Pulmonary artery endothelial cell (primary cell): ENCODE data around the gene WNT7A. TPM values are rescaled to one million over a fixed set of nuclear protein-coding genes. Genes with fewer than 3 reads are reported as not detected.

Source experiments
- DNase-seq: peaks from one replicate; pipeline ENCODE4 v3.0.0-alpha.2; 2011; ENCODE audit warnings: low read depth, low spot score
- total RNA-seq: library from RNA; depleted of rRNA; stranded (reverse); fragments of >200 nt; gene quantifications from 2 replicates; pipeline ENCODE4 v1.2.3, GENCODE V29; 2014

The WNT7A gene
- total RNA-seq, 1 donor from 2014 or later: not detected

DNA sequence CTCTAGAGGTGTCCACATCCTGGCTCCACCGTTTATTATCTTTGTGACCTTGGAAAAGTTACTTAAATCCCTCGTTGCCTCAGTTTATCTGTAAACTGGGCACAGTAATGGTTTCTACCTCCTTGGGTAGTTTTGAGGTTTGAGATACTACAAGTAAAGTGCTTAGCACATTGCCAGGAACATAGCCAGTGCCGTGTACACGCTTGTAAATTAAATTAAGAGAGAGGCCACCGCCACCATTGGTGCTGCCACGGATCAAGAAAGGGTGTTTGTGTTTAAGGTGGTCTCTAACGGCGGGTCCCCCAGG, 5.8 kb upstream of the WNT7A start:
- no peak for DNase-seq

DNA sequence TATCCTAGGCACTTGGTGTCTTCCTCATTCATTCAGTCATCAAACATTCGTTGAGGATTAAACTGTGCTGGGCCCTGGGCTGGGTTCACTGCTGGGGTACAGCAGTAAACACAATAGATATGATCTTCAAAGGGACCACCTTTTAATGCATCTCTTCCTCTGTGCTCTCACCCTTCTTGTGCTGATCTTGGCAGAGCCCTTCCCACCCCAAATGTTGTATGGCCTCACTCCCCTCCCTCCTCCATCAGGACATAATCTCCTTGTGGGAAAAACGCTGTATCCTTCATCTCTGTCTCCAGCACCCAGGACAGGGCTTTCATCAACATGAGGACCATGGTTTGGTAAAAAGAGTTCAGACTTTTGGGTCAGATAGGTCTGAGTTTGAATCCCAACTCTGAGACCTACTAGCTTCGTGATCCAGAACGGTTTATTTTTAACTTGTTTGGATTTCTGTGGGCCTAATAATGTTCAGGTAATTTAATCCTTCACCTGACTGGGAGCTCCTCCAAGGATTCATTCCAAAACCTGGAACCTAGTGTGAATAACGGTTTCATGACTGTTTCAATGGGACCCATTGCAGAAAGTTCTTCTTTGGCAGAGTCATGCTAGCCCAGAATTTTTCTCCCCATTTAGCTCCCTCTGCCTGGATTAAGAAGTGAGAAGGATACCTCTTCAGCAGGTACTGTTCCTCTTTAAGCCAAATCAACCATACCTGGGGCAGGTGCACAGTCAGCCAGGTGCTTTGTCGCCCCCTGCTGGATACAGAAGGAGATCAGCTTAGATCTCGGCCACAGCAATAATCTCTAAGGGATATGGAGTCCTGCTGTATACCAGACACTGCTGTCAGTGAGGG, 5.2 kb upstream of the WNT7A start:
- no peak for DNase-seq

- no peak for DNase-seq
These were observed 3.8 kb upstream of the WNT7A start for GRCh38 chr3:13883681-13884080.

GRCh38 chr3:13882876-13883275, 3.0 kb upstream of the WNT7A start:
- DNase-seq: no peak

DNA sequence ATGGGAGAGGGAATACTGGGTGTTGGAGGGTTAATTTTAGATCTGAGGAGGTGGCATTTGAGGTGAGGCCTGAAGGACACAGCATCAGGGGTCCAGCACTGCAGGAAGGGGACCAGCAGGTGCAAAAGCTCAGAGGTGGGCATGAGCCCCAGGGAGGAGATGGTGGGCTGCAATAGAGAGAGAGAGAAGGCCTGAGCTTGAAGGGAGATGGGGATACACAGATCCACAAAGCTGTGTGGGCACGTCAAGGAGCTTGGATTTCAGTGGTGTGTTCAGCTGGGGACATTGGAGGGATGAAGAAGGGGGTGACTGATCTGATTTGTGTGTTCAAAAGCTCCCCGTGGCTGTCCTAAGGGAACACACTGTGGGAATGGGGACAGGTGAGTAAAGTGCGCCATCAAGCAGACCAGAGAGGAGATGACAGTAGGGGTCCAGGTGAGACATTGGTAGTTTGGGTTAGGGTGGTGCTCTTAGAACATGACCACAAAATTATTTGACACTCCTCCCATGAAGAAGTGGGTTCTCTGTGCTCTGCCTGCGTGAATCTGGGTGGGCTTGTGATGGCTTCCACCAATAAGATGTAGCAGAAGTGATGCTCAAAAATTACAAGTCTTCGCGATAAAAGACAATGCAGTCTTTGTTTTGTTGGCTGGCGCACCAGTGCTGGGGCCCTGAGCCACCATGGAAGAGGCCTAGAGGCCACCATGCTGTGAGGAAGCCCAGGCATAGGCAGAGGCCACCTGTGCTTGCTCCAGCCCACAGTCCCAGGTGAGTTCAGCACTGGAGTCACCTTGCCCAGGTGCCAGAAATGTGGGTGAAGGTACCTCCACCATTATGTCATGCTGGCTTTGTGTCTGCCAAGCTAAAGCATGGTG, 1.9 kb upstream of the WNT7A start:
- DNase-seq: no peak

- DNase-seq: no peak
These were observed 913 bp upstream of the WNT7A start for GRCh38 chr3:13880811-13881156.

DNA sequence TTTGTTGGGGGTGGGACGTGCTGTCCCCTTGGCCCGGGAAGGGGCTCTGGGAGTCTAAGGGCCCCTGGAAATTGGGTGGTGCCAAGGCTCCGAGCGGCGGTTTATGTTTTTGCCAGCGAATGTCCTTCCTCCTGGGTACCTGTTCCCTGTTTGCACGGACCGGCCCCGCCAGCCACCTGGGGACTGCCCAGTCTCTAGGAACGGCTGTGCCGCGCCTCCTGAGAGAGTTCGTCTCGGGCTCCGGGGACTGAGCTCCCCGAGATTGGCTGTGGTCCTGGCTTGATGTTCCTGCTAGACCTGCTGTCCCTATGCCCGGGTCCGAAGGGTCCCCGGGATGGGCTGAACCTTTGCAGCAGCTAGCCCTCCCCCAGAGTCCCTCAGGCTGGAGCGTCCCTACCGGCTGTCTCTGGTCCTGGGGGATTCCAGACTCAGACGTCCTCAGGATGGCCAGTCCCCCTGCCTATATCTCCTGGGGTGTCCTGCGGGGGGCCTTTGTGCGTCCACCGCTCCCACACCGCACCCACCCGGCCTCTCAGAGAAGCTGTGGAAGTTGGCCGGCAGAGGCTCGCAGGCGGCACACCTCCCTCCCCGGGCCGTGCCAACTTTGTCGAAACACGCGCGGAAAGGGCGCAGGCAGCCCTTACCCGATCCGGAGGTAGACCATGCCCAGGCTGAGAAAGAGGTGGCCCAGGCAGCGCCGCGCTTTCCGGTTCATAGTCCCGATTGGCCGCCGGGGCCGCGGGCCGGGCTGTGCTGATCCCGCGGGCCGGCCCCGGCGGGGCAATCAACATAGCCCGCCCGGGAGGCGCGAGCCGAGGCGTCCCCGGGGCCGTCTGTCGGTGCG, 547 bp downstream of the WNT7A start:
- DNase-seq: no peak

DNA sequence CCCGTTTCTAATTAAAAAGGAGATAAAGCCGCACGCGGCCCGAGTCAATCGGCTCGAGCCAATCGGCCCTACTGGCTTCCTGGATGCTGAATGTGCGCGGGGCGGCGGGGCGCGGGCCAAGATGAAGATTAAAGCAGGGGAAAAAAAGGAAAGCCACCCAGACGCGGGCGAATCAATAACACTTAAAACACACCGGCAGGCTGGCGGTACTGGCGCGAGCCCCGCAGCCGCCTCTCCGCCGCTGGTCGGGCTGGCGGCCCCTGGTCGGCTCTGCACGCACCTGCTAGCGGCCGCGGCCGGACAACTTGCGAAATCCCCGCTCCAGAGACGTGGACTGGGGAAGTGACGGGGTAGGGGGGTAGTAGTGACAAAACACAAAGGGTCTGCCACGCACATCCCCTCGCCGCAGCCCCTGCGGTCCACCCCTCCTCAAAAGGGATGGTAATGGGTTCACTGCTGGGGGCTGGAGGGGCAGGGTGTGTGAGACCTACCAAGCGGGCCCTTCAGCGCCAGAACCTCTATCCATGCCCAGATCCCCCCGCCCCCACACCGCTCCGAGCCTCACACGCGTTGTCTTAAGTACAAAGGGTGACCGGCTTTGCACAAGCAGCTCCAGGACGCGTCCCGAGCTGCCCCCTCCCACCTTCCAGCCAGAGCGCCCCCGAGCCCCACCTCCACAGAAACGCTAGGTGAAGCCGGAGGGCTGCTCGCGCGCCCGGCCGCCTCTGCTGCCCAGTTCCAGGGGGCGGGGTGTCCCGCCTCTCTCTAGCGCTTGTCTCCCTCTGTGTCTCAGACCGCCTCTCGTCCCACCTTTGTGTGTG, 1.4 kb downstream of the WNT7A start:
- DNase-seq: no peak

- DNase-seq: no peak
These were observed 2.0 kb downstream of the WNT7A start for GRCh38 chr3:13877911-13878280.

- no peak for DNase-seq
These were observed 3.3 kb downstream of the WNT7A start for GRCh38 chr3:13876451-13877100.

DNA sequence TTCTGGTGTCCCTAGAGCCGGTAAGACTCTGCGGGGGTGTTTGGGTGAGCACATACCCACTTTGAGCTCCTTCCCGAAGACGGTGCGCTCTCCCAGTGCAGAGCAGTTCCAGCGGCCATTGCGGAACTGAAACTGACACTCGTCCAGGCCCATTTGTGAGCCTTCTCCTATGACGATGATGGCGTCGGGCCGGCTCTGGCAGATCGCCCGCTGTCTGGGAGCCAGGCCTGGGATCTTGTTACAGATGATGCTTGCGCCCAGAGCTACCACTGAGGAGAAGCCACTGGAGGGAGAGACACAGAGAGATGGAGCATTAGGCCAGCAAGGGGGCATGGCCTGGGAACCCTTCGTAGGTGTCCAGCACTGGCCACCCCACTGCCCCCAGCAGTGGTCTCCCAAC, 5.0 kb downstream of the WNT7A start:
- DNase-seq: no peak

GRCh38 chr3:13873818-13874217, 6.1 kb downstream of the WNT7A start:
- DNase-seq: no peak

DNA sequence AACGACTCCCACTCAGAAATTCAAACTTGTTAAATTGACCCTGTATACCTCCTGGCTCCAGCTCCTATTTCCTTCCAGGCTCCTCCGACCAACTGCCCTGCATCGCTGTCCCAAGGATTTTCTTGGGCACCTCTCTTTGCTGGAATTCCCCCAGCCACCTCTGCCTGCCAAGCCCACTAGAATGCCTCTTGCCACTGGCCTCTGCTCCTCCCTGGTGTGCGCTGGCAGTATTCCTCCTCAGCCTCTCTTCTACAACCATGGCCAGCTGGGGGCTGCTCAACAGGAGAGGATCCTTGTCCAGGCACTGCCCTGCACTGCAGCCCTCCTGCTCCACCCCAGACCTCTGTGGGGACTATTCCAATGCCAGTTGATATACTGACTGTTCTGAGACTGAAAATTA, 7.4 kb downstream of the WNT7A start:
- DNase-seq: no peak

- DNase-seq: no peak
These were observed 8.1 kb downstream of the WNT7A start for GRCh38 chr3:13871791-13872190.

GRCh38 chr3:13870902-13871301, 9.0 kb downstream of the WNT7A start:
- no peak for DNase-seq

- no peak for DNase-seq
These were observed 10.0 kb downstream of the WNT7A start for GRCh38 chr3:13869761-13870343.

DNA sequence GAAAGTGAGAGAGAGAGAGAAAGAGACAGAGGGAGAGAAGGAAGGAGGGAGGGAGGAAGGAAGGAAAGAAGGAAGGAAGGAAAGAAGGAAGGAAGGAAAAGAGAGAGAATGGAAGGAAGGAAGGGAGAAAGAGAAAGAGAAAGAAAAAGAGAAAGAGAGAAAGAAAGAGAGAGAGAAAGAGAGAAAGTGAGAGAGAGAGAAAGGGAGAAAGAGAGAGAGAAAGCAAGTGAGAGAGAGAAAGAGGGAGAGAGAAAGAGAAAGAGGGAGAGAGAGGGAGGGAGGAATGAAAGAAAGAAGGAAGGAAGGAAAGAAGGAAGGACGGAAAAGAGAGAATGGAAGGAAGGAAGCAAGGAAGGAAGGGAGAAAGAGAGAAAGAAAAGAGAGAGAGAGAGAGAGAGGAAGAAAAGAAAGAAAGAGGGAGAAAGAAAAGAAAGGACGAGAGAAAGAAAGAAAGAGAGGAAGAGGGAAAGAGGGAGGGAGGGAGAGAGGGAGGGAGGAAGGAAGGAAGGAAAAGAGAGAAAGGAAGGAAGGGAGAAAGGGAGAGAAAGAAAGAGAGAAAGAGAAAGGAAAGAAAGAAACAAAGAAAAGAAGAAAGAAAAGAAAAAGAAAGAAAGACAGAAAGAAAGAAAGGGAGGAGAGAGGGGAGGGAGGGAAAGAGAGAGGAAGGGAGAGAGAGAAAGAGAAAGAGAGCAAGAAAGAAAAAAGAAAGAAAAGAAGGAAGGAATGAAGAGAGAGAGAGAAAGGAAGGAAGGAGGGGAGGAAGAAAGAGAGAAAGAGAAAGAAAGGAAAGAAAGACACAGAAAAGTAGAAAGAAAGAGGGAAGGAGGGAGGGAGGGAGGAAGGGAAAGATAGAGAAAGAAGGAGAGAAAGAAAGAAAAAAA, 10.8 kb downstream of the WNT7A start:
- DNase-seq: no peak

DNA sequence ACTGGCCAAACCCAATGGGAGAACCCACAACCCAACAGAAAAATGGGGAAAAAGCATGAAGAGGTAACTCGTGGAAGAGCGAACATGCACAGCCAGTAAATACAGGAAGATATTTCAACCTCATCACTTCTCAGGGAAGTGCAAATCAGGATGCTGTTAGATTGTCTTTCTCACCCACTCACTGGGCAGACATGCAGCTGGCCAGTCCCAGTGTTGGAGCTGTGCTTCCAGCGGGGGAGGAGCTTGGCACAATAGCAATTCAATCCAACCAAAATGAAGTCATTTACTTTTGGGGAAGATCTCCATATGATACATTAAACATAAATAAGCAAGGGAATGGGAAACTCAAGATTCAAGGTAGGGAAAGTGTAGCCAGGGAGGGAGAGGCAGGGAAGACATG, 12.1 kb downstream of the WNT7A start:
- no peak for DNase-seq
